HG03457 (cell line): Measurements from ENCODE around the gene CCDC92.

Experiments used
- ATAC-seq: cut with Tn5 transposase; IDR thresholded peaks from one replicate; pipeline ENCODE4 v1.9.1; 2021; ENCODE audit warnings: moderate number of reproducible peaks; ENCODE audit not compliant: unreplicated experiment

CCDC92 gene

DNA sequence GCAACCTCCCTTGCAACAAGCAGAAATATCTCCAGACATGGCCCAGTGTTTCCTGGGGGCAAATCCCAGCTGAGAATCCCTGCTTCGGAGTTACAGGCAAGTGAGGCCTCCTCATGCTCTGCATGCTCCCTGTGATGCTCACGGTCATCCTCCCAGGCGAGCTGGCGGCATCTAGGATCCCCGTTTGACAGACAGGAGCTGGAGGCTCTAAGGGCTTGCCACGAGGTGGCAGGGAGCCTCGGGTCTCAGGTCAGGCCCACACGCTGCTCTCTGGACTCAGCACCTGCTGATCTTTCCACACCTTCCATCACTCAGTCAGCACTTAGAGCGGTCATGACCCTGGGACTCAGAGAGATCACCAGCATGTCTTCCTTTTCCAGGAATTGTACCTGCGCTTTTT is 79.8 kb downstream of the CCDC92 start:
- ATAC-seq: no peak

DNA sequence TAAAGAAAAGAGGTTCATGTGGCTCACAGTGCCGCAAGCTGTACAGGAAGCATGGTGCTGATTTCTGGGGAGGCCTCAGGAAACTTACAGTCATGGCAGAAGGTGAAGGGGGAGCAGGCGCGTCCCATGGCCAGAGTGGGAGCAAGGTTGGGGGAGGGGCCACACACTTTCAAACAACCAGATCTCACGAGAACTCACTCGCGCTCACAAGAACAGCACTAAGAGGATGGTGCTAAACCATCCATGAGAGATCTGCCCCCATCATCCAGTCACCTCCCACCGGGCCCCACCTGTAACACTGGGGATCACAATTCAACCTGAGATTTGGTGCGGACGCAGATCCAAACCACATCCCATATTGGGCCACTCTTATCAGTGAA is 80.5 kb downstream of the CCDC92 start:
- no peak for ATAC-seq

DNA sequence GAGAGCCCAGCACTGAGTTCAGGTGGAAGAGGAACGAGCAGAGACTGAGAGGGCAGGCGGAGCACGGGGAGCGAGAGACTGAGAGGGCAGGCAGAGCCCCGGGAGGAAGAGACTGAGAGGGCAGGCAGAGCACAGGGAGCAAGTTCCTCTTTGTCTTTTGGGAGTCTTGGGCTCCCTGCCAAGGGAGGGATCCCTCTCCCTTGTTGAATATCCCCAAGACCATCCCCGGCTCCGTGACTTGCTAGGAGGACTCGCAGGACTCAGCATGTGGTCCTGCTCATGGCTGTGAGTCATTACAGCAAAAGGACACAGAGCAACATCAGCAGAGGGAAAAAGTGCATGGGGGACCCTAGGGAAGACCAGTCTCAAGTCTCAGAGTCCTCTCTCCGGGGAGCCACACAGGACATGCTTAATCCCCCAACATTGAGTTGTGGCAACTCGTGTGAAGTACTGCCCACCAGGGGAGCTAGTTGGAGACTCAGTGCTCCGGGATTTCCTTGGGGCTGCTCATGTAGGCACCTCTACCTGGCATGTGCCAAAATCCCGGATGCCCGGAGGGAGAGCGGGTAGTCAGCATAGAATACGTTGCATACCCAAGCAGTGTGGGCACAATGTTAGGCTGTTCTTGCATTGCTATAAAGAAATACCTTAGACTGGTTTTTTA is 81.0 kb downstream of the CCDC92 start:
- no peak for ATAC-seq

DNA sequence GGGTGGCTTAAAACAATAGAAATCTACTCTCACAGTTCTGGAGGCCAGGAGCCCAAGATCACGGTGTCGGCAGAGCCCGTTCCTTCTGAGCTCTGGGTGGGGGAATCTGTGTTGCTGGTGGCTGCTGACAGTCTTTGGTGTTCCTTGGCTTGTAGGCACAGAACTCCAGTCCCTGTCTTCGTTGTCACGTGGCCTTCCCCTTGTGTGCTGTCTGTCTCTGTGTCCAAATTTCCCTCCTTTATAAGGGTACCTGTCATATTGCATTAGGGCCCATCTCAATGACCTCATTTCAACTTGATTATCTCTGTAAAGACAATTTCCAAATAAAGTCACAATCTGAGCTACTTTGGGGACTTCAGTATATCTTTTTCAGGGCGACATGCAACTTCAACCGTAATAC is 81.6 kb downstream of the CCDC92 start:
- no peak for ATAC-seq

DNA sequence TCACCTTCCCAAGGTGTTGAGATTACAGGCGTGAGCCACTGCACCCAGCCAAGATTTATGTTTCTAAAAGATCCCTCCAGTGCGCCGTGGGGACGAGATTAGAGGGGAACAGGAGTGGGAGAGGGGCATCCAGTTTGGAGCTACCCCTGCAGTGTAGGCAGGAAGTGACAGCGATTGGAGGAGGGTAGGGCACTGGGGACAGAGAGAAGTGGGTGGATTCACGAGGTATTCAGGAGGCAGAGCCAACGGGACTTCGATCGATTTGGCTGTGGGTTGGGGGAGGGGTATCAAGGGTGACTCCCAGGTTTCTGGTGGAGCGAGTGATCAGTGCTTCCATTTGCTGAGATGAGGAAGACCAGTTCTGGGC is 82.1 kb downstream of the CCDC92 start:
- ATAC-seq: no peak

DNA sequence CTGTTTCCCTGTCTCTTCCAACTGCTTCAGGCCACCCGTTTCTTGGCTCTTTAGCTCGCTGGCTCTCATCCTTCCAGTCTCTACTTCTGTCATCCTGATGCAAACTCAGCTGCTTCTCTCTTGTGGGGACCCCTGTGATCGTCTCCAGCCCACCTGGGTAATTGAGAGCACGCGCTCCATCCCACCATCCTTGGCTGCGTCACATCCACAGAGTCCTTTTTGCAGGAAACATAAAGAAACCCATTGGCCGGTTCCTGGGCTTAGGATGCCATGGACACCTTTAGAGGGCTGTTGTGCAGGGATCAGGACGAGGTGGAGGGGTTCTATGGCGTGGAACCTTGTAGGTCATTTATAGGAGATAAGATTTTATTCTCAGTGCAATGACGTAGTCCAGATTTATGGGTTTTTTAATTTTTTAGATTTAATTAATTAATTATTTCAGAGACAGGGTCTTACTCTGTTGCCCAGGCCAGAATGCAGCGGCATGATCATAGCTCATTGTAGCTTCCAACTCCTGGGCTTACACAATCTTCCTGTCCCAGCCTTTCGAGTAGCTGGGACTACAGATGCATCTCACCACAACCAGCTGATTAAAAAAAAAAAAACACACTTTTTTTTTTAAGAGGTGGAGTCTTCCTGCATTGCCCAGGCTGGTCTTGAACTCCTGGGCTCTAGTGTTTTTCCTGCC is 82.6 kb downstream of the CCDC92 start:
- no peak for ATAC-seq

DNA sequence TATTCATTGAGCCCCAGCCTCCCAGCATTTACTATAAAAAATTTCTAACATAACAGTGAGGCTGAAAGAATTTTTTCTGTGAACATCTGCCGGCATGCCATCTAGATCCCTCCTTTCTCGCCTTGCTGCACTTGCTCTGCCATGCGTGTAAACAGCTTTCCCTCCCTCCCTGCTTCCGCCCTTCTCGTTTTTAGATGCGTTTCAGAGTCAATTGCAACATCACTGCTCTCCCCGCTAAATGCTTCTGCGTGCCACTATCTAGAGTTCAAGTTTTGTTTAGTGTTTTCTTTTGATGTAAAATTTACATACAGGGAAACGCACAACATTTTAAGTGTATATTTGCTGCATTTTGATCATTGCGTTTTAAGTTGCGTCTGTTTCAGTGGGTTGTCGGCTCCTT is 83.6 kb downstream of the CCDC92 start:
- no peak for ATAC-seq

DNA sequence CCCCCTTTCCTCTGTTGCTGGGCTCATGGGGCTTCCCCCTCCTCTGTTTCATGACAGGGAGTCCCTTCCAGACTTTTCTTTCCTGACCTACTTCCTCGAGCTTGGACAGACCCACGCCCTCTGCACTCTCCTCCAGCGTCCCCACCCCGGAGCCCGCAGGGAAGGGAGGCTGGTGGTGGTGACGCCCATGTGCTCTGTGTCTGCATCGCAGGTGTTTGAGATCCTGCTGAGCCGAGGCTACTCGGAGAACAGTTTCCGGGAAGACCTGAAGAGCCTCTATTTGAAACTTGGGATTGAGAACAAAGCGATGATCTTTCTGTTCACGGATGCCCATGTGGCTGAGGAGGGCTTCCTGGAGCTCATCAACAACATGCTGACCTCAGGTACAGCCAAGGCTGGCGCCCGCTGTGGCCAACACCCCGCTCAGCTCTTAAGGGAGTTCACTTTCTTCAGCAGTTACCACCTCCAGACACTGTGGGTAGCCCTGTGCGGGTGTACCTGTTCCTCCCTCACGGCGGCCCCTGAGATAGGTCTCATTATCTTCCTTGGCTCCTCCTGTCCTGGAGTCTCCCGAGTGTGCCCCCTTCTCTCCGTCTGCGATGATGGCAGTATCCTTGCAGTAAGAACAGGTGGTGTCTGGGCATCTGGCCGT is 85.6 kb downstream of the CCDC92 start:
- no peak for ATAC-seq

DNA sequence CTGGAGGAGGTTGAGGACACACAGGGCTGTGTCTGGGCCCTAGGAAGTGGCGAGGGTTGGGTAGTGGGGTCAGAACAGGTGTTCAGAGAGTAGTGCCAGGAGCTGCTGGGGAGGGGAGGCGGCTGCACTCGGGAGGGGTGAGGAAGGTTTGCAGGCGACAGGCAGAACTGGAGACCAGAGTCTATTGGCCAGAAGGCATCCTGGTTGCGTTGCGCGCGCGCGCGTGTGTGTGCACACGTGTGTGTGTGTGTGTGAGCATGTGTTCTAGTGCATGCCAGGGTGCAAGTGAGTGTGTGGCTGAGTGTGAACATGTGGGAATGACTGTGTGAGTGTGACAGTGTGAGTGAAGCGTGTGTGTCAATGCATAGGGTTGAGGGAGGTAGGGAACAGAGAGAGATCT is 86.4 kb downstream of the CCDC92 start:
- ATAC-seq: no peak
